GM19025 (cell line): Measurements from ENCODE around the gene TDRD7.

Experiments
- ATAC-seq: cut with Tn5 transposase; IDR thresholded peaks from one replicate; pipeline ENCODE4 v1.9.1; 2021; ENCODE audit warnings: mild to moderate bottlenecking, low read depth, moderate library complexity; ENCODE audit not compliant: unreplicated experiment

Gene TDRD7

GRCh38 chr9:97386733-97387503 is 25.0 kb upstream of the TDRD7 start:
- ATAC-seq = no peak

DNA sequence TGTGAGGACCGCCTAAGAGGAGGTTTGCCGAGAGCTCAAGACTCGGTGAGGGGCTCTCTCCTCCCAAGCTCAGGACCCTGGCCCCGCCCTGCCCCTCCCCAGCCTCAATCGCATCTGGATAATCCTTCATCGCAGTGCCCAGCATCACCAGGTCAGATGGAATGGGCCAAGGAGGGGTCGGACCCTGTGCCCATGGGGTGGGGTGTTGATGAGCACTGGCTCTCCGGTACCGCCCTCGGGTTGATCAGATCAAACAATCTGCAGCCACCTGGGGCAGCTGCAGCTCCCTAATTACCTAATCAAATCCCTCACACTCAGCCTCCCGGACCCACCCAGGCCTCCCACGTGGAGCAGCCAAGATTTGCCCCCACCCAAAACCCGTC is 24.4 kb upstream of the TDRD7 start:
- no peak for ATAC-seq

- ATAC-seq = no peak
Observed at GRCh38 chr9:97387936-97388684, 23.8 kb upstream of the TDRD7 start.

GRCh38 chr9:97388721-97389238 is 23.1 kb upstream of the TDRD7 start:
- ATAC-seq = peak; percentile 86

DNA sequence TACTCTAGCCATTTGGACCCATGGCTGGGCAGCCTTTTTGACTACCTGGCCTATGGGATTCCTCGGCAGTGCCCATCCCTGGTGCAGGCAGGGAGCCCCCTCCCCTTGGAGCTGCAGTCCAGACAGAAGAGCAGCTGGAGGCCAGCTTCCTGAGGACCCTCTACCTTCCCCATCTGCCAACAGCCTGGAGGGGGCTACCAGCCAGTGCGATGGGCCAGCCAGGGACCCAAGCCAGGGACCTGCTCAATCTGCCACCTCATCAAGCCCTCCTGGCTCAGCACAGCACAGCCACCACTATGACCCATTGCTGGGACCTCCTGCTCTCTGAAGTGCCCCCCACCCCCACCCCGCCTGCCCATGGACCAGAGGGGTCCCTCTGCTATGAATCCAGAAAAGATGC is 22.6 kb upstream of the TDRD7 start:
- no peak for ATAC-seq

DNA sequence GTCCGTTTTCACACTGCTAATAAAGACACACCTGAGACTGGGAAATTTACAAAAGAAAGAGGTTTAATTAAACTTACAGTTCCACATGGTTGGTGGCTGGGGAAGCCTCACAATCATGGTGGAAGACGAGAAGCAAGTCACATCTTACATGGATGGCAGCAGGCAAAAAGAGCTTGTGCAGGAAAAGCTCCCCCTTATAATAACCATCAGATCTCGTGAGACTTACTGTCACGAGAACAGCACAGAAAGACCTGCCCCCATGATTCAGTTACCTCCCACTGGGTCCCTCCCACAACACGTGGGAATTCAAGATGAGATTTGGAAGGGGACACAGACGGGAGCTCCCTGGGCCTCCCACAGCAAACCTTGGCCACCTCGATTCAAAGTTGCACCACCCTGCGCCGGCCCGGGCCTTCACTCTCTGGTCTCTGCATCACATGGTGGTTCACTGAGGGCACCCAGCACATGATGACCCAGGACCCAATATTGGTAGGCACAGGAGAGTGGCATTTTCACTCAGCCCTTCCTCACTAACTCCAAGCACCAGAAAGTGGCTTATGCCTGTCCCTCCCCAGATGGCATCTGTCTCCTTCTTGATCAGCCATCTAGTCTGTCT is 21.0 kb upstream of the TDRD7 start:
- ATAC-seq = no peak

- ATAC-seq = no peak
Observed at GRCh38 chr9:97394881-97395280, 17.0 kb upstream of the TDRD7 start.

GRCh38 chr9:97395745-97396144 is 16.2 kb upstream of the TDRD7 start:
- no peak for ATAC-seq

DNA sequence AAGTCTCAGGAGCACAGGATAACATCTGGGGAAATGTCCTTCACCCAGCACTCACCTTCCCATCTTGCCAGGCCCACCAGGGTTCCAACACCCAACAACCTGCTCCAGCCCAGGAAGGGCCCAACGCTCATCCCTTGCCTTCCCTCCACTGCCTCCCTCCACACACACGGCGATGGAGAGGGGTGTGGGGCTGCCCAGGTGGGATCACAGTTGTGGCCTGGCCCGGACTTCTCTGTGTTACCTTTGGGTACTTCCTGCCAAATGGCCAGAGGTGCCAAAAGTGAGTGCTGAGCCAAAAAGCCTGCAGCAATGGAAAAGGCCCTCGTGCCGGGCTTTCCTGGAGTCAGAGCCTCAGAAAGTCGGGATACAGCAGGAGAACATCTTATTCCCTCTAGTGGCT is 15.6 kb upstream of the TDRD7 start:
- ATAC-seq = no peak

GRCh38 chr9:97397220-97397619 is 14.7 kb upstream of the TDRD7 start:
- ATAC-seq = peak; percentile 58

DNA sequence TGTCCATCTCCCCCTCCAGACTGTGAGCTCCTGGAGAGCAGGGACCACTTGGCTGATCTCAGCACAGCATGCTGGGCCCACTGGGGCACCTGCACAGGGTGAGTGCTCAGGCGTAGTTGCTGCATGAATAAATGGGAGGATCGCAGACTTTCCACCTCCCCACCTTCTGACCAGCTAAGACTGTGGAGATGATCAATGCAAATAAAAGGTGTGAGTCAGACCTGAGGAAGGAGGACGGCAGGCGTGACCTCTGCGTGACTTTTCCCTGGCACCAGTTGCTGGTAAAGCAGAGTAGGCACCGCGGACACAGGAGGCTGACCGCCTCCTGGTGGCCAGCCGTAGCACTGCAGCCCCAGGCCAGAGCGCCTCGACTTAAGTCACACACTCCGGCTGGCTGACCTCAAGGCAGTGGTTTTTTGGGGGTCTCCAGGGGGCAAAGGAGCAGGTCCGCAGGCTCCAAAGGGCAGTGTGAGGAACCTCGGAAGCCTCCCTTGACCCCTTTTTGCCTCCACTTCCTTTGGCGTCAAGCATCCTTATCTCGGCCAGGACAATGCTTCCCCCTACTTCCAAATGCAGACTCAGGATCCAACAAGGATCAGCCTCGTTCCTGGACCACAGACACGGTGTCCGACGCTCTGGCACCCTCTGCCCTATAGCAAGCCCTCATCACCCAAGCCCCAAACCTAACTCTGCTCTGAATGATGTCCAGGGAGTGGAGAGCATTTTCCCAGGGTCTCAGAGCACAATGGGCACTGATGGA is 12.7 kb upstream of the TDRD7 start:
- ATAC-seq = peak; percentile 55

- ATAC-seq = no peak
Observed at GRCh38 chr9:97403746-97404316, 8.1 kb upstream of the TDRD7 start.

GRCh38 chr9:97405551-97405950 is 6.3 kb upstream of the TDRD7 start:
- ATAC-seq = no peak

GRCh38 chr9:97406620-97407177 is 5.2 kb upstream of the TDRD7 start:
- no peak for ATAC-seq

- ATAC-seq = no peak
Observed at GRCh38 chr9:97408562-97408961, 3.3 kb upstream of the TDRD7 start.

- no peak for ATAC-seq
Observed at GRCh38 chr9:97411440-97411788, 482 bp upstream of the TDRD7 start.

DNA sequence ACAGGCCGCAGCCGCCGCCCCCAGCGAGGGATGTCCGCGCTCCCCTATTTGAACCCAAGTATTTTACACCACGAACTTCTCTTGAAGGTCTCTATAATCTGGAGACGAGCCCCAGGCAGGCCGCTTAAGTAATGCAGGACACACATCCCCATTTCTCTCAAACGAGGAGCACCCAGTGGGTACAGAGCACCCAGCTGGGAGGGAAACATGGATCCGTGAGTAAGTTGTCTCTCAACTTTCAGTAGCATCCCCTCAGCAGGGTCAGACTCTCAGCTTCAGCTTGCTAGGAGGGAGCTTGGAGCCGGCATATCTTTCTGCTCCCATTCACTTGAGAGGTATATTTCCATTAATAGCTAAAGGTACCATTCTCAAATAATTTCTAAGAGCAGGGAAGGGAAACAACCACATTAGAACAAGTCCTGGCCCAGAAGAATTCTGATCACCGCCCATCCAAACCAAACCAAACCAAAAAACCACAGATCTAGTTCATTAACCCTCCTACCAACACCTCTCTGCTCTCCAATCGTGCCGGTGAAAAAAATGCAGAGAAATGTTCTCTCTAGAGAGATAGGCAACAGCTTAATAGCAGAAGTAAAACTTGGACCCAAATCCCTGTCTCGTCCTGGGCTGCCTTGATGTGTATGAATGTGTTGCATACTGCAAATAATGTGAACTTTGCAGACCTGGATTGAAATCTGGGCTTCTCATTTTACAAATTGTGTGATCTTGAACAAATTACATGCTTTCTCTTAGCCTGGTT is 910 bp downstream of the TDRD7 start:
- no peak for ATAC-seq

GRCh38 chr9:97413462-97413861 is 1.6 kb downstream of the TDRD7 start:
- ATAC-seq = no peak

- no peak for ATAC-seq
Observed at GRCh38 chr9:97415146-97415545, 3.2 kb downstream of the TDRD7 start.
